HUES6 (cell line): ENCODE data around the gene CDKAL1.

Experiments
- H3K27ac ChIP-seq: 2 replicates; pipeline ENCODE4 v1.7.0; 2013; ENCODE audit warnings: low read depth, mild to moderate bottlenecking, low read length, inconsistent platforms
- H3K27me3 ChIP-seq: 2 replicates; pipeline ENCODE4 v1.6.1; 2013; ENCODE audit warnings: low read length; ENCODE audit not compliant: control insufficient read depth, insufficient read depth
- H3K36me3 ChIP-seq: 2 replicates; pipeline ENCODE4 v1.6.1; 2013; ENCODE audit warnings: low read length; ENCODE audit not compliant: control insufficient read depth, insufficient read depth
- H3K4me1 ChIP-seq: 2 replicates; pipeline ENCODE4 v1.6.1; 2013; ENCODE audit warnings: low read length; ENCODE audit not compliant: control insufficient read depth, insufficient read depth
- H3K4me3 ChIP-seq: 2 replicates; pipeline ENCODE4 v1.5.1; 2013; ENCODE audit warnings: low read depth, low read length
- H3K9ac ChIP-seq: one replicate; pipeline ENCODE4 v1.6.1; 2013; ENCODE audit warnings: mild to moderate bottlenecking, low read length
- H3K9me3 ChIP-seq: 2 replicates; pipeline ENCODE4 v1.6.1; 2013; ENCODE audit warnings: low read depth, low read length; ENCODE audit not compliant: control insufficient read depth, insufficient read depth

Gene CDKAL1

GRCh38 chr6:21200134-21200870 is 666.0 kb downstream of the CDKAL1 start:
- Histone ChIP-seq H3K9me3 (peaks cover 8% of the 10 kb centered on the region; the same call in 1 of the 2 replicates), H3K4me3 (no peak overlapping the region), H3K4me1 (peaks cover 21% of the 10 kb centered on the region), H3K27me3 (no peaks in the 10 kb centered on the region), H3K9ac (no peak overlapping the region), H3K36me3 (no peaks in the 10 kb centered on the region), H3K27ac (no peak overlapping the region)

GRCh38 chr6:21201187-21201586 is 666.9 kb downstream of the CDKAL1 start:
- H3K27me3 ChIP-seq, result no peaks in the 10 kb centered on the region
- H3K27ac ChIP-seq, result no peak overlapping the region
- peaks cover 9% of the 10 kb centered on the region; the same call in 1 of the 2 replicates for H3K9me3 ChIP-seq
- no peak overlapping the region for H3K9ac ChIP-seq
- peaks cover 21% of the 10 kb centered on the region for H3K4me1 ChIP-seq
- H3K4me3 ChIP-seq, result no peak overlapping the region
- H3K36me3 ChIP-seq, result no peaks in the 10 kb centered on the region

DNA sequence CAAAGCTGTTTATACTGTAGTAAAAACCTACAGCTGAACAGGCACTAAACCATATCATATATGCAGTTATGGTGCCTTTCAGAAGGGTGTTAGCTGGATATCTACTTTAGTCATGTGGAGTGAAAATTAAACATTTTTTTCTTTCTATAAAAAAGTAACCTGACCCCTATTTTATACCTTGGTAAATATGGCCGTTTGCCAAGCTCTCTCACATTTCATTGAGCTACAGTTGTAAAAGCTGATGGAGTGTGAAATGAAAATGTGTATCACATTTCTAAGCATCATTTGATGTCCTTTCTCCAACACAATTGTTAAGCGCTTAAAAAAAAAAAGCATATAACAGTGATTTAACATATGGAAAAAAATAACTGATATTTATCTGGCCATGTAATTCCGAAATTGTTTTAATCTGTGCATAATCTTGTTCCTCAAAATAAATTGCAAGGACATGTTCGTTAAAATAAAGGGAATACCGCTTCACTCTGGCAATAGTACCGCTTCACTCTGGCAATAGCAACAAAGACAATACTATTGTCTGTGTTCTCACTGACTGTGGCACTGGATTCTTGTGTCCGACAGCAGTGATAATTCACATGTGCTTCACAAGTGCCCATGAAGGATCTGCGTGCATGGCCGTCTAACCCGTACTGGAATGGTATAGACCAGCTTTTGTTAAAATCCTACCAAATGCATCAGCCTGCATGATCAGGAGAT is 667.5 kb downstream of the CDKAL1 start:
- Histone ChIP-seq H3K27me3 (no peaks in the 10 kb centered on the region), H3K9me3 (peaks cover 9% of the 10 kb centered on the region; the same call in 1 of the 2 replicates), H3K27ac (no peak overlapping the region), H3K9ac (no peak overlapping the region), H3K4me1 (peaks cover 21% of the 10 kb centered on the region), H3K36me3 (no peaks in the 10 kb centered on the region), H3K4me3 (no peak overlapping the region)

DNA sequence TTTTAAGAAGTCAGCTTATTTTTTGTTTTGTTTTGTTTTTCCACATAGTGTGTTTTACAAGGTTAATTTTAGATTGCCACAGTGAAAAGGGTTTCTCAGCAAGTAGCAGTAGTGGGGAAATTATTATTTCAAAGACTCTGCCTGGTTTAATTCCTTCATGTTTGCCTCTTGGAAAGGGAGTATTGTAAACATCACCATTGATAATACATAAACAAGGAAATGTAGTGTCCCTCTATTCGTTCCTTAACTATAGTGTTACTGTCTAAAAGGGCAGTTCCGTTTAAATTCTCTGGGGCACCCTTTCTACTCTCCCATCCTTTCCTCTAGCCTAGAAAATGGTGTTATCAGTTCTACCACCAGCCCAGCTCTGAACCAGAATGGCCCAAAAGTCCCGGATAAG is 668.3 kb downstream of the CDKAL1 start:
- no peak overlapping the region for H3K4me3 ChIP-seq
- H3K27ac ChIP-seq, result no peak overlapping the region
- H3K9ac ChIP-seq, result no peak overlapping the region
- H3K36me3 ChIP-seq, result no peaks in the 10 kb centered on the region
- H3K4me1 ChIP-seq, result peaks cover 21% of the 10 kb centered on the region
- peaks cover 9% of the 10 kb centered on the region; the same call in 1 of the 2 replicates for H3K9me3 ChIP-seq
- no peaks in the 10 kb centered on the region for H3K27me3 ChIP-seq

DNA sequence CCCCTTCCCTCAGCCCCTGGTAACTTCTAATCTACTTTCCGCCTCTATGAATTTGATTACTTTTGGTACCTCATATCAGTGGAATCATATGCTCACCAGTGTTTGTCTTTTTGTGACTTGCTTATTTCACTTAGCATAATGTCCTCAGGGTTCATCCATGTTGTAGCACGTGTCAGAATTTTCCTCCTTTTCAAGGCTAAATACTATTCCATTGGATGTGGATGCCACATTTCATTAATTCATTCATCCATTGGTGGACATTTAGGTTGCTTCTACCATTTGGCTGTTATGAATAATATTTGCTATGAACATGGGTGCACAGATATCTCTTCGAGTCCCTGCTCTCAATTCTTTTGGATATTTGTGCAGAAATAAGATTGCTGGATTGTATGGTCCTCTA is 670.7 kb downstream of the CDKAL1 start:
- H3K27ac ChIP-seq, result no peak overlapping the region
- no peak overlapping the region for H3K9ac ChIP-seq
- H3K27me3 ChIP-seq, result no peaks in the 10 kb centered on the region
- H3K9me3 ChIP-seq, result peaks cover 9% of the 10 kb centered on the region; the same call in 1 of the 2 replicates
- no peak overlapping the region for H3K4me3 ChIP-seq
- no peaks in the 10 kb centered on the region for H3K36me3 ChIP-seq
- H3K4me1 ChIP-seq, result peaks cover 6% of the 10 kb centered on the region; the same call in 1 of the 2 replicates

DNA sequence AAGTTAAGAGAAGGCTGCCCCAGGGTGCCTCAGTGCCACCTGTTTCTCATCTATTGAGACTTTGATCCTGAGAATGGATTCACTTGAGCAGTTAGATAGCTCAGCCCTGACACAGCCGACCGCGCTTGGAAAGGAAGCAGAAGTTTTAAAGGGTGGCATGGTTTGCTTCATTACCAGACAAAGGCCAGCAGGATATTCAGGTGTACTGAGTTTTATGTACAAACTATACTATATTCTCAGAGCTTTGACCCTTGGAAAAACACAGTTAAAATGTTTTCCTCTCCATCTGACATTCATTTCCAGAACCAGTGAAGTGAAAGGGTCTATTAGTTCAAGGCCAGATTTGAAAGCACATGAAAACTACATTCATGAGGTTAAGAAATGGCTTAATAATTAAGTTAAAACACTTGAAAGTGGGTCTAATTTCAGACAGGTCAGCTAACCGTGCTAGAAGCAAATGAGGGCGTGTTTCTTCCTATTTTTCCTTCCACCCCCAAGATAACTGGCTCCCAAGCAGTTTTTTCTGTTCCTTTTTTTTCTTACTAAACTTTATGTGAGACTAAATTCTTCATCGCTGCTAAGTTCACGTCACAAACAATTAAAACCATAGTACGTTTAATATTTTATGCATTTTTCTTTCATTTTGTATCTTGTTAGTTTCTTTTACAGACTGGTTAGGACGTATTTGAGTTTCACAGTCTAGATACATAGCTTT is 674.0 kb downstream of the CDKAL1 start:
- Histone ChIP-seq H3K4me1 (peaks cover 4% of the 10 kb centered on the region), H3K9ac (no peak overlapping the region), H3K27ac (no peak overlapping the region), H3K36me3 (no peaks in the 10 kb centered on the region; the same call in 1 of the 2 replicates), H3K9me3 (peaks cover 11% of the 10 kb centered on the region; the same call in 1 of the 2 replicates), H3K4me3 (no peak overlapping the region), H3K27me3 (no peaks in the 10 kb centered on the region)

DNA sequence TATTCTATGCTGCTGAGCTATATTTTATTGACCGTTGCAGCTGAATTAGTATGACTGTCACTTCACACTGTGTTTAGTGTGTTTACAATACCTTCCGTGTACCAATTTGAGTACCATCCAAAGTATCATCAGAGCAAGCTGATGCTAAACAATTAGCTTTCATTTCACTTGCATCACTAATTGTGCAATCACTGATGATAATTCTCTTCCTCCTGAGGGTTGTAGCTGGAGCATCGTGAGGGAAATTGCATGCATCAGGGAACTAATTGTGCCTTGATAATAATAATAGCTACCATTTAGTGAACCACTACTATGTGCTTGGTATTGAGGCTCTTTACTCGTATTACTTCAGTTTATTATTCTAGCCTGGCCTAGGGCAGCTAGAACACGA is 674.5 kb downstream of the CDKAL1 start:
- no peaks in the 10 kb centered on the region; the same call in 1 of the 2 replicates for H3K36me3 ChIP-seq
- peaks cover 11% of the 10 kb centered on the region; the same call in 1 of the 2 replicates for H3K9me3 ChIP-seq

GRCh38 chr6:21213492-21213891 is 679.2 kb downstream of the CDKAL1 start:
- Histone ChIP-seq H3K4me1 (peaks cover 6% of the 10 kb centered on the region), H3K27me3 (no peaks in the 10 kb centered on the region), H3K9ac (no peak overlapping the region), H3K36me3 (no peaks in the 10 kb centered on the region; the same call in 1 of the 2 replicates), H3K27ac (no peak overlapping the region), H3K9me3 (peaks cover 11% of the 10 kb centered on the region), H3K4me3 (no peak overlapping the region)

More for the DNA sequence above, 674.5 kb downstream of the CDKAL1 start:
- H3K27me3 ChIP-seq, result no peaks in the 10 kb centered on the region
- H3K9ac ChIP-seq, result no peak overlapping the region
- no peak overlapping the region for H3K27ac ChIP-seq
- peaks cover 6% of the 10 kb centered on the region for H3K4me1 ChIP-seq
- no peak overlapping the region for H3K4me3 ChIP-seq

GRCh38 chr6:21214738-21215448 is 680.6 kb downstream of the CDKAL1 start:
- Histone ChIP-seq H3K4me1 (peaks cover 6% of the 10 kb centered on the region), H3K4me3 (no peak overlapping the region)

GRCh38 chr6:21219241-21219640 is 685.0 kb downstream of the CDKAL1 start:
- no peaks in the 10 kb centered on the region for H3K36me3 ChIP-seq
- H3K4me3 ChIP-seq, result no peak overlapping the region
- H3K4me1 ChIP-seq, result peaks cover 3% of the 10 kb centered on the region; the same call in 1 of the 2 replicates
- no peaks in the 10 kb centered on the region for H3K27me3 ChIP-seq
- H3K9me3 ChIP-seq, result peaks cover 11% of the 10 kb centered on the region
- H3K9ac ChIP-seq, result no peak overlapping the region
- H3K27ac ChIP-seq, result no peak overlapping the region

More at GRCh38 chr6:21214738-21215448, 680.6 kb downstream of the CDKAL1 start:
- Histone ChIP-seq H3K9ac (no peak overlapping the region), H3K36me3 (no peaks in the 10 kb centered on the region; the same call in 1 of the 2 replicates), H3K27me3 (no peaks in the 10 kb centered on the region), H3K9me3 (peaks cover 13% of the 10 kb centered on the region), H3K27ac (no peak overlapping the region)
